HG03064 (cell line): ENCODE measurements around the gene KRT32.
"Not testable (repeated sequence)": the region's sequence is repeated elsewhere in the genome, so short reads cannot be mapped to it uniquely, and the experiment has no call there.

Experiments
- ATAC-seq: cut with Tn5 transposase; IDR thresholded peaks from one replicate; pipeline ENCODE4 v1.9.1; 2021; ENCODE audit warnings: low read depth; ENCODE audit not compliant: unreplicated experiment

KRT32 gene

DNA sequence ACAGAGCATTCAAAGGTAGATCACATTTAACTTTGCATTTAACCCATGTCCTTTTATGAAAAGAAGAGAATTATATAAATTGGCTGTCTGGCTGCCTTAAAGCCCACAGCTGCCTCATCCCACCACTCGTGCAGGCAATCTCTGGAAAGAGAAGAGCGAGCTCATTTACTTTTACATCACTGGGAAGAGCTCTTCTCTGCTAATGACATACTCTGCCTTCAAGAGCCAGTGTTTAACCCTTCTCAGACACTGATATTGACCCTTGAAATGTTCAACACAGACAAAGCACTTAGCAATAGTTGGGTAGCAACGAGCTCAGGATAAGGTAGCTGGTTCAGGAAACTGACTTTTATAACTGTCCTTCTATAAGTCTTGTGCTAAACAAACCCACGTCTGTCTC lies 33.2 kb downstream of the KRT32 start:
- ATAC-seq, result no peak

DNA sequence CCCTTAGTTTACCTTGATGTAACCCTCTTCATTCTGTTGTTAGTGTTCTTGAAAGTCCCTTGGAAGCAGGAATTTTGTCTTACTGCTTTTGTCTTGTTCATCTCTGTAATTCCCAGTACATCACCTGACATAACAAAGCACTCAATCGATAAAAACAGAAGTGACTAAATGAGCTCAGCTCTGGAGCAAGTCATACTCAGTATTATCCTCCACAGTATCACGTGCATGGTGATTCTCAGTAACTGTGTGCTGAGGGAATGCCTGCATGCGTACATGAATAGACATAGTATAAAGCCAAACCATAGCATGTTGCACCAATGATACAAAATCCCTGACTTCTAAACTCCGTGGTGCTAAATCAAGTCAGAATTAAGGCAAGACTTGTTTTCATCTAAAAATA lies 33.6 kb downstream of the KRT32 start:
- ATAC-seq, result no peak

DNA sequence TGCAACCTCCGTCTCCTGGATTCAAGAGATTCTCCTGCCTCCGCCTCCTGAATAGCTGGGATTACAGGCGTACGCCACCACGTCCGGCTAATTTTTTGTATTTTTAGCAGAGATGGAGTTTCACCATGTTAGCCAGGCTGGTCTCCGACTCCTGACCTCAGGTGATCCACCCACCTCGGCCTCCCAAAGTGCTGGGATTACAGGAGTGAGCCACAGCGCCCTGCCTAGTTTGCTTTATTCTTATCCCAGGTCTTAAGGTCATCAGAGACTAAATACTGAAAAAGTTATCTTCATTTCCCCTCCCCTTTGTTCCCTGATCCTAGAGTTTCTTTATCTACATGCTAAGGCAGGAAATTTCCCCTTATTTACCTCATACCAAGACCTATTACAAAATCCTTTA lies 36.8 kb downstream of the KRT32 start:
- ATAC-seq, result not testable (repeated sequence)

DNA sequence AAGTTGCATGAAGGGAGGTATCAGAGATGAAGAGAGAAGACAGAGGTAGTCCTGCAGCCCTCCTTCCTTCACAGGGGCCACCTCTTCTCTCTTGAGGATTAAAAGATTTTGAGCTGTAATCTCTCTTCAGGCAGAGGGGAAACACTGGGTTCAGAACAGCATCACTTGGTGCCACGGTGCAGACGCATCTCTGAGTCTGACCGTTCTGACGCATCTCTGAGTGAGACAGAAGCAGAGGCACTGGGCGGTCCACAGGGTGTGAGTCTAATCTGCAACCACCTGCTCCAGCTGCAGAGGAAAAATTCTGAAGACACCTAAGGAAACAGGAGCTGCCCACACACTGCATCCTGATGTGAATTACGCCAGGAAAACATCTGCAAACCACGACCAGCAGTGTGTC lies 37.5 kb downstream of the KRT32 start:
- no peak for ATAC-seq

DNA sequence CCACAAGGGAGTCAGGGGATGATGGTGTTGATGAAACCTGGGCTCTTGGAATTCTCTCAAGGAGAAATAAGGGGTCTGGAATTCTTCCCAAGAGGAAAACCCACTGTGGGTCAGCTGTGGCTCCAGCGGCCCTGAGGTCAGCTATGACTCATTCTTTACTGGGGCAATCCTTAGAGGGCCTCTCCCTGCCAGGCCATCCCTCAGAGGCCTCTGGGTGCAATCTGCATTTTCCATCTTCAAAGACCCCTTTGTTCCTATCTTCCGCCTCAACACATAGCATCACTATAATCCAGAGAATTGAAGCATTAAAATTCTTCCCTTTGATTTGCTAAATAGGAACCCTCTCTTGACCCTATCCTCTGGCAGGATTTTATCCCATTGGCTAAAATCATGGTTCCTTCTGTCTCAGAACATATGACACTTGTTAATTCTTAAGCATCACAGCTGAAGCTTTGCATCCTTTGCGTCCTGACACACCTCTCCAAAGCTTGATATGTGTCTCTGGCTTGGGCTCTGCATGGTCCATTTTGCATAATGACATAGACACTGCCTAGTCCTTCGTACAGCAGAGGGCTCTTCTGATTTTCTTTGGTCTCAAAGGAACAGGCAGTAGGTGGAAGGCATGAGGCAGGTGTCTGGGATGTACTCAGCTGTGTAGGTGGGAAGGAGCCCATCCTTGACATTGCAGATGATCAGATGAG lies 38.4 kb downstream of the KRT32 start:
- ATAC-seq, result no peak

DNA sequence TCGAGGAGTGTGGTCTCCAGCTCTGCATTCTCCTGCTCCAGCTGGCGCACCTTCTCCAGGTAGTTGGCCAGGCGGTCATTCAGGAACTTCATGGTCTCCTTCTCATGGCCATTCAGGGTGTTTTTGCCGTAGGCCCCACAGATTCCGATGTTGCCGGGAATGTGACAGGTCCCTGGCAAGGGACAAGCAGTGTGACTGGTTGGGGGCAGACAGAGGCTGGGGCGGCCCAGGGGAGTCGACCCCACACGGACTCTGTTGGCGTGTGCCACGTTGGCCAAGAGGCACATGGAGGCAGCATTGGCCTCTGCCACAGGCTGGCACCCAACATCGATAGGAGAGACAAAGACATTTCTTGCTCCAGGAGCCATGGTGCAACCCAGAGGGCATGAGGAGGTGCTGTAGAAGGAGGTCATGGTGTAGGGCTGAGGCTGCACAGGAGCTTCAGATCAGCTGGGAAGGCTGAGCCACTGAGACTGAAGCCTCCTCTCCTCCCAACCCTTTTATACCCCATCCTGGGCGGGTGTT lies 43.0 kb downstream of the KRT32 start, which contains the start of gene KRT37:
KRT37 (minus strand) TSS at position 475 of the 525 bp plus-strand sequence; CDS start at position 413, 62 bp downstream.
- ATAC-seq, result no peak

DNA sequence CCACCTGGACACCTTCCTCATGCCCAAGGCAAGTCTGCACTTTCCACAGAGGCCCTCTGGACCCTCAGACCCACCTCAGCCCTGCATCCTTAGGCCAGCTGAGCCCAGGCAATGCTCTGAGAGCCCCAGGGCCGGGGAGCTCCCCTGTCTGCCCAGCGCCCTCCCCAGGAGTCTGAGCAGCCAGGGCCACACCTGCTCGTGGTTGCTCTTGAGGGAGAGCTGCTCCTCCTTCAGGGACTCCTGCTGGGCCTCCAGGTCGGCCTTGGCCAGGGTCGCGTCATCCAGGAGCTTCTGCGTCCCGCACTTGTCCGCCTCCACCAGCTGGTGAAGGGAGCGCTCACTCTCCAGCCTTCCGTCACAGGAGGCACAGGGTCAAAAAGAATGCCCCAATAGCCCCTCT lies 44.6 kb downstream of the KRT32 start:
- ATAC-seq, result not testable (repeated sequence)

DNA sequence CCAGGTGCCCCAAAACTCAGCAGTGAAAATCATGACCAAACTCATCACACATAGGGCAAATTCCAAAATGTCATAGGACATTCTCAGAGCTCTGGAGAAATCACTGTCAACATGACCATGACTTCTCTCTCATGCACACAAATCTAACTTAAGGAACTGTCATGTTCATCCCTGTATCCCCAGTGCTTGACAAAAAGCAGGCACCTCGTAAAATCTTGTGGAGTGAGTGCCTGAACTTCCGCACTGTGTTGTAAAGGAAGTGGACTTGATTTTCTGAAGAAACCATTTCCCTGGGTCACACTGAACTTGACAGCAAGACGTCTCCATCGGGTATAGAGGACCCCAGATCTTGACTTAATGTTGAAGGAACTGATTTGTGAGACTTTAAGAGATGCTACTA lies 45.6 kb downstream of the KRT32 start:
- no peak for ATAC-seq

DNA sequence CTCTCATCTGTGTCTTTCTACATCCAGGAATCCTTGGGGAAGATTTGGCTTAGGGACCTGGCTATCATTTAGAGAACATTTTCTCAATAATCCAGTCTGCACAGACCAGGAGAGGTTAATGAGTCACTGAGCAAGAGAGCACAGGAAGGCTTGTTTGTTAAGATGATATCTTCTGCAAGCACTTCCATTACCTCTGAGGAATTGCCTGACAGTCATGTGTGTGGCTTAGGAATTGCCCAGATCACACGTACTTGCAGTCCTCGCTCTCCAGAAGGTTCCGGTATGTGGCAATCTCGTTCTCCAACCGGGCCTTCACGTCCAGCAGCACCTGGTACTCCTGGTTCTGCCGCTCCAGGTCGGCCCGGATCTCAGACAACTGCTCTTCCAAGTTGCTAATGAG lies 46.1 kb downstream of the KRT32 start:
- no peak for ATAC-seq

DNA sequence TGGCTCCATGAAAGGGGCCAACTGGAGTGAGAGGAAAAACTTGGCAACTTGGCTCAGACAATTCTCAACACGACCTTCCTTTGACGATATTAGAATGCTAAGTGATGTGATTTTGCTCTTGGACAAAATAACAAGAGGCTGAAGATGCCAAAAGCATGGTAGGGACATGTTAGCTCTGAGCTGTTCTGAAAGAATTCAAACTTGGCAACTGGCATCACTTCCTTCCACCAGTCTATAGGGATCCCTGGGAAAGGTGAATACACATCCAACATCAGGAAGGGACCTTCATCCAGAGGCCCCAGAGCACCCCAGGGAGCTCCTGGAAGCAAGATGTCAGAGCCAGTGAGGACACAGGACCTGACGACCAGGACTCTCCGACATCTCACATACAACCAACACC lies 47.1 kb downstream of the KRT32 start:
- no peak for ATAC-seq

DNA sequence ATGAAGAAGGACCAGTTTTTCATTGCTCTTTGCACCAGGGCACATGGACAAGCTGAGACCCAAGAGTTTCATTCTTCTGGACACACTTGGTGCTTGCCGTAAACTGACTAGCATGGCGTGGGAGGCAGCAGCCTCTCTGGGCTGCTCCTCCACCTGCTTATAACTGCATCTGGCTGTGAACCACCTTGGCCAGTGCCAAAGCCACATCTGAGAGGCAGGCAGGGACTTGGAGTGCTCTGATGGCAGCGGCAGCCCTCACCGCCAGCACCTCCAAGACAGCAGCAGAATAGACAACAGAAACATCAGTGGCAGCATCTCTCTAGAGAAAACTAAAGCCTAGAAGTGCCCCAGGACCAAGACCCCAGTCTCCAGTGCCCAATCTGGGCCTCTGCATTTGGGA lies 47.5 kb downstream of the KRT32 start:
- no peak for ATAC-seq

DNA sequence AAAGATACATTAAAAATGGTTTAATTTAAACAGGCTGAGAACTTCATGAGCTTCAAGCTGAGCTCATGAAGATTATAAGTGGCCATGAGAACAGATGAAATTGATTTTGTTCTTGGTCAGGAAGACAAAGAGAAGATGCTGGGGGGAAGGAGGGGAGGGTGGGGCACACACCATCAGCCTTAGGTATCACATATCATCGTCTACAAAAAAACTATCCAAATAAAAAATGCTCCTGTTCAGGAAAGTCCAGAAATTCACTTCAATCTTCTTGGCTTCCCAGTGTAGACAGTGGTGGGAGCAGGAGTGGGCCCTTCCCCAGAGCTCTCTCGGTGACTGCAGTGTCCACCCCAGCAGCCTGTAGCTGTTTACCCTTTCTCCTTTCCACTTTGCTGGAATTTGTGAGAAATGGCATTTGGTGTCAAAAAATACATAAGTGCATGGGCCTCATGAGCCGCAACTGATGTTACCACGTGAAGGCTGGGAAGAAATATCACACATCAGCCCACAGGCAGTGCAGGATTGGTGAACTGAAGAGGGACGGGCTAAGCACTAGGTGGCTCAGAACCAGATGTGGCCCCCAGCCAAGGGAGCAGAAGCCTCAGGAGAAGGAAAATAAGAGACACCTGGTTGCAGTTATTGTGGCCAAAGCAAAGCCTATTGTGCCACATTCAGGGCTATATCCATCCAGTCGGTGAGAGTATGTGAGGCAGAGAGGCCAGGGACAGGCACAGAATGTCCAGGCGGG lies 48.9 kb downstream of the KRT32 start:
- ATAC-seq, result no peak

DNA sequence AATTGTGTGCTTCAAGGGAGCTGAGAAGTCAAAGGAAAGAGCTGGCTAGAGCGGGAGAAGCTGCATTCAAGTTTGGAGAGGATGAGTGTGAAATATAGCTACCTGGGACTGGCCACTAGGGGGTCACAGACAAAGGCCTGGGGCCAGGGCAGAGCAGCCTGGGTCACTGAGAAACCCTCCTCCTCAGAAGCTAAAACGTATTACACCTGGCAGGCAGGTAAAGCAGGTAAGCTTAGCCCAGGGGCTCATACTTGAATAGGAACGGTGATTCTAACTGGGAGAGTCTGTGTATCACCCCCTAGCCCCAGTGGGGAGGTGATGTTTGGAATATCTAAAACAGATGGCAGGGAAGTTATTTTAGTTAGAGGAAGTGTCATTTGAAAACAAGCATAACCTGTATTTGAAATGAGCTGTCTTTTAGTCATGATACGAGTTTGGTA lies 49.6 kb downstream of the KRT32 start:
- no peak for ATAC-seq

DNA sequence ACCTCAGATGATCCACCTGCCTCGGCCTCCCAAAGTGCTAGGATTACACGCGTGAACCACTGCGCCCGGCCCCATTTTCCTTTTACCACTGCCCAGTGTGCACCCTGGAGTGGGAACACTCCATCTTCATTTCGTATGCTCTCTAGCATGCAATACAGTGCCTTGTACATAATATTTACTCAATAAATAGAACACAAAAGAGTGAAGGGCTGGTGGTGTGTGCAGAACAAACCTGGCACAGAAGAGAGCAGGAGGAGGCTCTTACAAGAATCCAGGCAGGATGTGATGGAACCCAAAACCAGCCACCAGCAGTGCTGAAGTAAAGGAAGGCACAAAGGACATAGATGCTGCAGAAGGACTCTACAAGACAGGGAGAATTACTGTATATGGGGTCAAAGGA lies 50.1 kb downstream of the KRT32 start:
- ATAC-seq, result no peak

DNA sequence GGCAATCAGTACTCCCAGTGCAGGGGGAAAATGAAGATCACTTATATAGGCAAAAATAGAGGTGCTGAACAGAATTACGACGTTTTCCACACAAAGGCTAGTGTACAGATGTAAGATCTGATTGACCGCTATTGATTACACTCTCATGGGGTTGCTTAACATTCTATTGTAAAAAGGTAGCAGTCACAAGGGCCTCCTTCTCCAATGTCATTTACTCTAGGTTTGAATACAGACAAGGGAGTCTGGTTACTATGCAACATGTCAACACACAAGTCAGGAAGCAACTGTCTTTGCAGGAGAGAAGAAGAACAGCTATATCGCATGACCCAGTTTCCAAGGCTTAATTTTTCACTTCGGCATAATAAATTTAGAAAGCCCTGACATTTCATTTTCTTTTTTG lies 50.7 kb downstream of the KRT32 start:
- ATAC-seq, result no peak

DNA sequence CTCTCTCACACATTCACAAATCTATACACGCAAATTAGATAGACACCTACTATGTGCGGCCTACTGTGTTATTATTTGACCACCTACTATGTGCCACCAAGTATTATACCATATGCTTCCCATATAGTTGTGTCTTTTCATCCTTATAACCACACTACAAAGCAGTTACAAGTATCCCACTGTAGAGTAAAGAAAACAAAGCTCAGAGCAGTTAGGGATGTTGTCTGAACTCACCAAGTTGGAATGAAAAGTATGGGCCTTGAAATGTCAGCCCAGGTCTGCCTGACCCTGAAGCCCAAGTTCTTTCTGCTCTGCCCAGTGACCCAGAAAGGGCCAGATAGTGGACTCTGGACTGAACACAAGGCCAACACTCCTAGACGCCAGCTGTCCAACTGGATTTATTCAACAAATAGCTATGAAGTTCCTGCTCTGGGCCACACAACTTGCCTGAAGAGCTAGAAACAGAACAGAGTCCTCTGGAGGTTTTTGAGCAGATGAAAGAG lies 51.3 kb downstream of the KRT32 start:
- ATAC-seq, result no peak

DNA sequence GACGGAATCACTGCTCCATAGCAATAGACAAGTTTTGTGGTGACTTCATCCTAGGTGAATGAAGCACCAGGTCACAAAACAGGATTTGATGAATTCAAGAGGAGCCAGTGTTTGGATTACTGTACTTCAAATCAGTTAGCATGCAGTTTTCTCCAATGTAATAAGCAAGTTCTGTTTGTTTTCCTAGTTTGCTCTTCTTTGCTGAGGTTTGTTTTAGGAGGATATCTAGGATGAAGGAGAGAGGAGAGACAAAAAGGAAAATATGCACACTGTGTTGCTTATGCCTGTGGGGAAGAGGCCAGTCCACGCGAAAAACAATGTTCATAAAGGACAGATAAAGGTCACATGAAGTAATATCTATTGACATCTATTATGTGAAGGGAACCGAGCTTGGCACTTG lies 51.8 kb downstream of the KRT32 start:
- ATAC-seq, result no peak

DNA sequence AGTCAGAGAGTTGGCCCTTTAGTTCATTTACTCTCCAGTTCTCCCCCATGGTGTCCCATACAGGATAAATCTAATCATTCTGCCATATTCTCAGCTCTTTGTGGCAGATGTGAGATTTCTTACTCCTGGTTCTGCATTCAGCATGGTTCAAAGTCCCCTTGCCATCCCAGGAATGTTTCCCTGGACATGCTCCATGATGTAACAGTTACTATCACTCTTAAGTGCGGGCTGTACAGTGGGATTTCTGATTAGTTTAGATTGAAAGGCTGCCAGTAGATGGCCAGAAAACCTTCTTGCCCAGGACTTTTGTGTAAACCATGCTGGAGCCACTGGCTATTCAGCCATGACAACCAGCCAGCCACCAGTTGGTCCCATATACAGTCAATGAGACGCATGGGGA lies 53.2 kb downstream of the KRT32 start:
- no peak for ATAC-seq

DNA sequence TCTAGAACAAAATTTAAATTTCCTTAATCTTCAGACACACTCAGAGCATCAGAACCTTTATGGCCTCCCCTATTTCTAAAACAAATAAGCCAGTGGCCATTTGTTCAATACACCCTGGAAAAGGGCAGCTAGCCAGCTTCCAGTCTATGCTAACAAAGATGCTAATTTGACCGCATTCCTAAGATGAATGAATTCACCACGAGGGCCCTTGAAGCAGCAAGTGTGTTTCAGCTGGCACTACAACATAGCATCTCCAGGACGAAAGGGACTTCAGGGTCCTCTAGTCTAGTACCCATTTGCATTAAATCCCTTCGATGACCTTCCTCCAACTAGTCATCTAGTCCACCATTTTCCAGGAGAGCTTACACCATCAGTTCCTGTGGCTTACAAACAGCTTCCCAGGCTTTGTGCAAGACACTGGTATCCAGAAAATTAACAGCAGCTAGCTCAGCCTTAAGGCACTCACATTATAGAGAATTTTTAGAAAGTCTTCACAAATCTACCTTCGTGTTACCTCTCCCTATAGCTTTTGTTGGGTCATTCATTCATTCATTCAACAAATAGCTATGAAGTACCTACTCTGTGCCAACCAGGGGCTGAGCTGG lies 53.7 kb downstream of the KRT32 start:
- no peak for ATAC-seq

DNA sequence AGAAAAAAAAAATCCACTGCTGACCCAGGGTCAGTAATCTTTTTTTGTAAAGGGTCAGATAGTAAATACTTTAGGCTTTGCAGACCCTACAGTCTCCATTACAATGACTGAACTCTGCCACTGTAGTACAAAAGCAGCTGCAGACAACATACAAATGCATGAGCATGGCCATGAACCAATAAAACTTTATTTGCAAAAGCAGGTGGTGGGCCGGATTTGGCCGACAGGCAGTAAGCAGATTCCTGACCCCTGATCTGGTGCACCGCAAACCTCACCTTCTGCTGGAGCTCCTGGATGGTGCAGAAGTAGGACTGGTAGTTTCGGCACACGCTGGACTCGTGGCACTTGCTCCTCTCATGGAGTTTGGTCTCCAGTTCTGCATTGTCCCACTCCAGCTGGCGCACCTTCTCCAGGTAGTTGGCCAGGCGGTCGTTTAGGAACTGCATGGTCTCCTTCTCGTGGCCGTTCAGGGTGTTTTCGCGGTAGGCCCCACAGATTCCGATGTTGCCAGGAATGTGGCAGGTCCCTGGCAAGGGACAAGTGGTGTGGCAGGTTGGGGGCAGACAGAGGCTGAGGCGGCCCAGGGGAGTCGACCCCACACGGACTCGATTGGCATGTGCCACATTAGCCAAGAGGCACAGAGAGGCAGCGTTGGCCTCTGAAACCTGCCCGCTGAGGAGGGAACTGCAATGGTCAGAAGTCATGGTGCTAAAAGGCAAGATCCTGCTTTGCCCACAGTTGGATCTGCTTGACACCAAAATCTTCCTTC lies 55.9 kb downstream of the KRT32 start:
- no peak for ATAC-seq
